Raji (cell line): ENCODE data around the gene OXCT2.
"Not testable (repeated sequence)": the region's sequence is repeated elsewhere in the genome, so short reads cannot be mapped to it uniquely, and the experiment has no call there.

Experiments used
- POLR2A ChIP-seq: IDR thresholded peaks from 2 replicates; pipeline ENCODE4 v1.6.1; 2011; ENCODE audit warnings: low read depth, low read length, control low read depth; ENCODE audit not compliant: insufficient read depth

OXCT2 gene

DNA sequence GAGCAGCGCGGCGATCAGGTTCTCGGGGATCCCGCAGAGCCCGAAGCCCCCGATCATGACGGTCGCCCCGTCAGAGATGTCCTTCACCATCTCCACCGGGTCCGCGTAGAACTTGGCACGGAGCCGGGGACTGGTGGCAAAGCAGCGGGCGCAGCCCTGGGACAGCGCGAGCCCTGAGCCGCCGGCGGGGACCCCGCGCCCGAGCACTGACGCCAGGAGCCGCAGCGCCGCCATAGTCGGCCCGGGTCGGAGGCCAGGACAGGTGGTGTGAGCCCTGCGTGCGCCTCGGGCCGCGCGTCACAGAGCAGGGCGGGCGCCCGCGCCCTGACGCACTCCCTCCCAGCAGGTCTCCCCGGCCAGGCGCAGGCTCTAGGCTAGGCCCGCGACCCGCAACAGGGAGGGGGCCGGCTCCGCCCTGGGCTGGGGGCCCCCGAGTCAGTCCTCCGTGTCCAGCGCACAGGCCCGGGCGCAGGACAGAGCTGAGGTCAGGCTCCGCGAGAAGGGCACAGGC, at the start of gene OXCT2:
Gene OXCT2 (minus strand): TSS at position 327 of the 511 bp plus-strand sequence. CDS start 93 bp downstream, at position 234.
- not testable (repeated sequence) for TF ChIP-seq POLR2A

DNA sequence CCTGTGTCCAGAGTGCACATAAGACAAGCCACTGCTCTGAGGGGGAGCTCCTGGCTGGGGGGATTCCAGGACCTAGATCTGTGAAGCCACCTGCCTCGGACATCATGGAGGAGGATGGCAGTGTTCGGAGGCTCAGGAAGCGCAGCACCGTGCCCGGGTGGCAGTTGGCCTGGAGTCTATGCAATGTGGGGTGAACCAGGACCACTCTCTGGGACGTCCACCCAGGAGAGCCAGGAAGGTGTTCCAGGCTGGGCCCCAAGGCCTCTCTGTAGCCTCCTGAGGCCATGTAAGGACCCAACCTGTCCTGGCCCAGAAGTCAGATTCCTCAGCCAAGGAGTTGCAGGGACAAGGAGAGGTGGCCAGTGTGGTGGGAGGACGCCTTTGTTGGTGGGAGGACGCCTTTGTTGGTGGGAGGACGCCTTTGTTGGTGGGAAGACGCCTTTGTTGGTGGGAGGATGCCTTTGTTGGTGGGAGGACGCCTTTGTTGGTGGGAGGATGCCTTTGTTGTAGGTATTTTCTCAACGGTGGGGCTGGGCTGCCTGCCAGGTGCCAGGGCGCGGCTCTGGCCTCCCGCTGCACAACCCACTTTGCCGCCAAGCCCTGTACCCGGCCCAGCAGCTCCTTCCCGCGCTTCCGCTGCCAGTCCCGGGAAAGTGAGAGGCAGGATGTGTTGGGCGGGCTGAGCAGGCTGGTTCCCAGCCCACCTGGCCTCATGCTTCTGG, 48.1 kb upstream of the OXCT2 start:
- TF ChIP-seq POLR2A = no peak

GRCh38 chr1:39818482-39818881, 47.3 kb upstream of the OXCT2 start:
- no peak for TF ChIP-seq POLR2A

GRCh38 chr1:39817091-39817932, 46.2 kb upstream of the OXCT2 start:
- TF ChIP-seq POLR2A = peak; percentile 59

DNA sequence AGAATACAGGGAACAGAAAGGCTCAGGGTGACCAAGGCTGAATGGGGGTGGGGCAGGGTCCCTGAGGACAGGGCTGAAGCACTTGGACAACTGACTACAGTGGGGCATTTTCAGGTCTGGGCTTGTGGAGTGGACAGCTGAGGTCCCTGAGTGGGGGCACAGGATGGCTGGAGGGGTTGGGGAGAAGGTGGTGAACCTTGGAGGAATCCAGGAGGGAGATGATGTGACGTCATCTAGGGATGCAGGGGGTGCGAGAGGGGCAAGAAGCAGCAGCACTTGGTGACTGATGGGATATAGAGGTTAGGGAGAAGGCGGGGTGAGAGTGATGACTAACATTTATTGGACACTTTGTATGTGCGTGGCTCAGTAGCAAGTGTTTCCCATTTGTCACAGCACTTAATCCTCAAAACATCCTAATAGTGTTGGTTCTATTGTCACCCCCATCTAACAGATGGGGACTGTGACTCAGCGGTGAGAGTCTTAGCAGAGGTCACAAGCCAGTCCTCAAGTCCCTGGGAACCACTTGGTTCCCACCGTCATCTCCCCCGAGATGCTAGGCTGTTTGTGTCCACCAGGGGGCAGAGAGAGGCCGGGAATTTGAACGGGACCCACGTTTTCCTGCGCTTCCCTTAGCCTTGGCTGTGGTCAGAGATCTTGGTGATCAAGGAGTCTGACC, 45.4 kb upstream of the OXCT2 start:
- TF ChIP-seq POLR2A = no peak

- TF ChIP-seq POLR2A = no peak
Measured at GRCh38 chr1:39812913-39813312, 41.8 kb upstream of the OXCT2 start.

GRCh38 chr1:39808784-39809517, 37.8 kb upstream of the OXCT2 start:
- no peak for TF ChIP-seq POLR2A

- TF ChIP-seq POLR2A = no peak
Measured at GRCh38 chr1:39805385-39805784, 34.2 kb upstream of the OXCT2 start.

- no peak for TF ChIP-seq POLR2A
Measured at GRCh38 chr1:39802496-39803260, 31.5 kb upstream of the OXCT2 start.

GRCh38 chr1:39800471-39800835, 29.3 kb upstream of the OXCT2 start:
- TF ChIP-seq POLR2A = no peak

DNA sequence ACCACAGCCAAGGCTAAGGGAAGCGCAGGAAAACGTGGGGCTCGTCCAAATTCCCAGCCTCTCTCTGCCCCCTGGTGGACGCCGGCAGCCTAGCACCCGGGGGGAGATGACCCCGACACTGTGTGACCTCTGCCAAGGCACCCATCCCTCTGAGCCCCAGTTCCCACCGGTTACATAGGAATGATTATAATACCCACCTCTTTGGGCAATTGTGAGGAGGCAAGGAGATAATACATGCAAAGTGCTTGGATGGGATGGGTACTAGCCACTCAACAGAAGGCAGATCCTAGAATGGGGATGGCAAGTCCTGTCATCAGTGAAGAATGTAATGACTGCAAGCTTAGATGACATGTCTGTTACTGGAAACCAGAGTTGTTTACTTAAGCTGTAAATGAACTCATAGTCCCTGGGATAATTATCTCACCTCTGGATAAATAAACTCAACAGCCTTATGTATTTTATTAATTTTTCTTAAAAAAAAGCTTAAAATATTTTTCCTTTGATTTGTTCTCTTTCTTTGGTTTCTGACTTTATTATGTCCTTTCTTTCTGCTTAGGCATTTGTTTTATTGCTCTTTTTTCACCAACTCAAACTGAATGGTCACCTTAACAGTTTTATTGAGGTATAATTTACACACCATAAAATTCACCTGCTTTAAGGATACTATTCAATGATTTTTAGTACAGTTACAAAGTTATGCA, 28.8 kb upstream of the OXCT2 start:
- TF ChIP-seq POLR2A = no peak

DNA sequence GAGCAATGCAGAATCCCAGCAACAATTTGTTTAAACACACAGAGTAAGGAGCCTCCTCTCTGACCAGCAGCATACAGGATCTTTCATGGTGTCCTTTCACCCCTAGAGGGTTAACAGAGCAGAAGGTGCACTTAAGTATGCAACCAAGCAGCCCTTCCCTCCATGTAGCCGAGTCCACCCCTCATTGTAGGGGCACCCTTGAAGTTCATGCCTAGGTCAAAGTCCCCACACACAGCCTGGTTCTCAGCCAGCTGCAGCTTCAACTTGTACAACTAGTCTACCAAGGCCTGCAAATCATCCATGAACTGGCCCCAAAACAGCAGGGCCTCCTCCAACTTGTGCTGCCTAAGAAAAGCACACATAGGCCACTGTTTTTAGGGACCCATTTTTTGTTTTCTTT, 24.5 kb upstream of the OXCT2 start:
- no peak for TF ChIP-seq POLR2A

- TF ChIP-seq POLR2A = no peak
Measured at GRCh38 chr1:39791838-39792237, 20.7 kb upstream of the OXCT2 start.
